SK-N-SH treated with all-trans-retinoic acid at 6 μM for 48 hours (cell line): ENCODE results near the gene CEP120.

ENCODE experiments used
- ATAC-seq: fragments of 200-7000 bp; cut with Tn5 transposase; 3 replicates; pipeline ENCODE4 v1.9.1; 2020; ENCODE audit warnings: mild to moderate bottlenecking, moderate library complexity
- ARNTL ChIP-seq: fragments of 450-650 bp; formaldehyde crosslinking; IDR thresholded peaks from 2 replicates; pipeline ENCODE4 v1.5.0; 2020; ENCODE audit warnings: low read depth, mild to moderate bottlenecking, moderate library complexity, borderline replicate concordance
- BACH2 ChIP-seq: fragments of 250-450 bp; sonication (Bioruptor Pico); IDR thresholded peaks from 2 replicates; pipeline ENCODE4 v1.9.0; 2021; ENCODE audit warnings: mild to moderate bottlenecking, borderline replicate concordance
- CSDC2 ChIP-seq: fragments of 250-450 bp; sonication (Bioruptor Pico); IDR thresholded peaks from 2 replicates; pipeline ENCODE4 v1.5.0; 2020; ENCODE audit warnings: mild to moderate bottlenecking, moderate library complexity
- CSRNP3 ChIP-seq: fragments of 250-450 bp; sonication (Bioruptor Pico); IDR thresholded peaks from 2 replicates; pipeline ENCODE4 v1.5.1; 2021; ENCODE audit warnings: mild to moderate bottlenecking, moderate library complexity
- ESRRG ChIP-seq: fragments of 250-450 bp; sonication (Bioruptor Pico); IDR thresholded peaks from 2 replicates; pipeline ENCODE4 v1.6.1; 2021; ENCODE audit warnings: mild to moderate bottlenecking
- GLIS3 ChIP-seq: fragments of 250-450 bp; sonication (Bioruptor Pico); IDR thresholded peaks from 2 replicates; pipeline ENCODE4 v1.5.0; 2020; ENCODE audit warnings: mild to moderate bottlenecking, moderate library complexity
- ISL1 ChIP-seq: fragments of 250-450 bp; sonication (Bioruptor Pico); IDR thresholded peaks from 2 replicates; pipeline ENCODE4 v2.1.2; 2022; ENCODE audit warnings: mild to moderate bottlenecking, moderate library complexity
- OSR1 ChIP-seq: fragments of 250-450 bp; sonication (Bioruptor Pico); IDR thresholded peaks from 2 replicates; pipeline ENCODE4 v1.8.0; 2022; ENCODE audit warnings: moderate library complexity, mild to moderate bottlenecking, inconsistent platforms
- PPARA ChIP-seq: fragments of 250-450 bp; sonication (Bioruptor Pico); IDR thresholded peaks from 2 replicates; pipeline ENCODE4 v1.5.0; 2020; ENCODE audit warnings: mild to moderate bottlenecking, borderline replicate concordance
- RARB ChIP-seq: fragments of 250-450 bp; sonication (Bioruptor Pico); IDR thresholded peaks from 2 replicates; pipeline ENCODE4 v1.8.0; 2021; ENCODE audit warnings: mild to moderate bottlenecking, moderate library complexity
- TOX ChIP-seq: fragments of 250-450 bp; sonication (Bioruptor Pico); IDR thresholded peaks from 2 replicates; pipeline ENCODE4 v1.8.0; 2021; ENCODE audit warnings: mild to moderate bottlenecking, moderate library complexity, borderline replicate concordance
- ZC3H10 ChIP-seq: fragments of 250-450 bp; sonication (Bioruptor Pico); IDR thresholded peaks from 2 replicates; pipeline ENCODE4 v1.5.1; 2021; ENCODE audit warnings: mild to moderate bottlenecking, moderate library complexity
- ZFP3 ChIP-seq: fragments of 250-450 bp; sonication (Bioruptor Pico); IDR thresholded peaks from 2 replicates; pipeline ENCODE4 v1.5.0; 2020; ENCODE audit warnings: mild to moderate bottlenecking, moderate library complexity
- ZFP30 ChIP-seq: fragments of 450-650 bp; formaldehyde crosslinking; IDR thresholded peaks from 2 replicates; pipeline ENCODE4 v1.5.0; 2022; ENCODE audit warnings: mild to moderate bottlenecking, moderate library complexity
- ZNF565 ChIP-seq: fragments of 450-650 bp; formaldehyde crosslinking; conservative IDR thresholded peaks from 2 replicates; pipeline ENCODE4 v1.5.0; 2020; ENCODE audit warnings: low read depth, mild to moderate bottlenecking, moderate library complexity
- ZNF70 ChIP-seq: fragments of 450-650 bp; formaldehyde crosslinking; IDR thresholded peaks from 2 replicates; pipeline ENCODE4 v1.5.0; 2020; ENCODE audit warnings: mild to moderate bottlenecking, moderate library complexity
- ZNF8 ChIP-seq: fragments of 450-650 bp; formaldehyde crosslinking; IDR thresholded peaks from 2 replicates; pipeline ENCODE4 v1.5.0; 2020; ENCODE audit warnings: mild to moderate bottlenecking, moderate library complexity
- TF ChIP-seq, protein P1 (sequence below): fragments of 250-450 bp; sonication (Bioruptor Pico); IDR thresholded peaks from 2 replicates; pipeline ENCODE4 v1.5.1; 2020; ENCODE audit warnings: low read depth, mild to moderate bottlenecking, moderate library complexity
- TF ChIP-seq, protein P2 (sequence below): fragments of 250-450 bp; sonication (Bioruptor Pico); IDR thresholded peaks from 2 replicates; pipeline ENCODE4 v1.5.0; 2020; ENCODE audit warnings: mild to moderate bottlenecking, moderate library complexity

Gene CEP120

GRCh38 chr5:123444016-123444415, 20.8 kb upstream of the CEP120 start:
- ATAC-seq = no peak
- TF ChIP-seq TOX (no peak), ZNF70 (CRISPR knock-in tag) (no peak), RARB (CRISPR knock-in tag) (no peak), ZFP30 (CRISPR knock-in tag) (no peak), ISL1 (CRISPR knock-in tag) (no peak), ZFP3 (CRISPR knock-in tag) (no peak), CSRNP3 (CRISPR knock-in tag) (no peak), BACH2 (no peak), ESRRG (CRISPR knock-in tag) (no peak)

- TF ChIP-seq ISL1 (CRISPR knock-in tag) (peak; percentile 26; the same call in 1 of the 2 replicates), BACH2 (no peak), CSDC2 (CRISPR knock-in tag) (no peak)
- ATAC-seq = no peak
These were observed 18.2 kb upstream of the CEP120 start for GRCh38 chr5:123441408-123441807.

- TF ChIP-seq BACH2 = no peak
- TF ChIP-seq, all 23 proteins: peak for 0
- ATAC-seq = no peak
These were observed 17.4 kb upstream of the CEP120 start for GRCh38 chr5:123440456-123441181.

- TF ChIP-seq BACH2 = no peak
- TF ChIP-seq, protein P1, sequence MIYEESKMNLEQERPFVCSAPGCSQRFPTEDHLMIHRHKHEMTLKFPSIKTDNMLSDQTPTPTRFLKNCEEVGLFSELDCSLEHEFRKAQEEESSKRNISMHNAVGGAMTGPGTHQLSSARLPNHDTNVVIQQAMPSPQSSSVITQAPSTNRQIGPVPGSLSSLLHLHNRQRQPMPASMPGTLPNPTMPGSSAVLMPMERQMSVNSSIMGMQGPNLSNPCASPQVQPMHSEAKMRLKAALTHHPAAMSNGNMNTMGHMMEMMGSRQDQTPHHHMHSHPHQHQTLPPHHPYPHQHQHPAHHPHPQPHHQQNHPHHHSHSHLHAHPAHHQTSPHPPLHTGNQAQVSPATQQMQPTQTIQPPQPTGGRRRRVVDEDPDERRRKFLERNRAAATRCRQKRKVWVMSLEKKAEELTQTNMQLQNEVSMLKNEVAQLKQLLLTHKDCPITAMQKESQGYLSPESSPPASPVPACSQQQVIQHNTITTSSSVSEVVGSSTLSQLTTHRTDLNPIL (CRISPR knock-in tag) = no peak
- TF ChIP-seq, protein P2, sequence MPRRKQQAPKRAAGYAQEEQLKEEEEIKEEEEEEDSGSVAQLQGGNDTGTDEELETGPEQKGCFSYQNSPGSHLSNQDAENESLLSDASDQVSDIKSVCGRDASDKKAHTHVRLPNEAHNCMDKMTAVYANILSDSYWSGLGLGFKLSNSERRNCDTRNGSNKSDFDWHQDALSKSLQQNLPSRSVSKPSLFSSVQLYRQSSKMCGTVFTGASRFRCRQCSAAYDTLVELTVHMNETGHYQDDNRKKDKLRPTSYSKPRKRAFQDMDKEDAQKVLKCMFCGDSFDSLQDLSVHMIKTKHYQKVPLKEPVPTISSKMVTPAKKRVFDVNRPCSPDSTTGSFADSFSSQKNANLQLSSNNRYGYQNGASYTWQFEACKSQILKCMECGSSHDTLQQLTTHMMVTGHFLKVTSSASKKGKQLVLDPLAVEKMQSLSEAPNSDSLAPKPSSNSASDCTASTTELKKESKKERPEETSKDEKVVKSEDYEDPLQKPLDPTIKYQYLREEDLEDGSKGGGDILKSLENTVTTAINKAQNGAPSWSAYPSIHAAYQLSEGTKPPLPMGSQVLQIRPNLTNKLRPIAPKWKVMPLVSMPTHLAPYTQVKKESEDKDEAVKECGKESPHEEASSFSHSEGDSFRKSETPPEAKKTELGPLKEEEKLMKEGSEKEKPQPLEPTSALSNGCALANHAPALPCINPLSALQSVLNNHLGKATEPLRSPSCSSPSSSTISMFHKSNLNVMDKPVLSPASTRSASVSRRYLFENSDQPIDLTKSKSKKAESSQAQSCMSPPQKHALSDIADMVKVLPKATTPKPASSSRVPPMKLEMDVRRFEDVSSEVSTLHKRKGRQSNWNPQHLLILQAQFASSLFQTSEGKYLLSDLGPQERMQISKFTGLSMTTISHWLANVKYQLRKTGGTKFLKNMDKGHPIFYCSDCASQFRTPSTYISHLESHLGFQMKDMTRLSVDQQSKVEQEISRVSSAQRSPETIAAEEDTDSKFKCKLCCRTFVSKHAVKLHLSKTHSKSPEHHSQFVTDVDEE (CRISPR knock-in tag) = no peak
- no peak for TF ChIP-seq ZNF565
- TF ChIP-seq CSRNP3 (CRISPR knock-in tag) = no peak
- TF ChIP-seq ISL1 (CRISPR knock-in tag) = no peak
- no peak for ATAC-seq
These were observed 16.5 kb upstream of the CEP120 start for GRCh38 chr5:123439709-123440108.

- TF ChIP-seq ISL1 (CRISPR knock-in tag) (no peak), PPARA (no peak)
- TF ChIP-seq, protein P1 (CRISPR knock-in tag) = no peak
- no peak for ATAC-seq
These were observed 15.7 kb upstream of the CEP120 start for GRCh38 chr5:123438902-123439301.

DNA sequence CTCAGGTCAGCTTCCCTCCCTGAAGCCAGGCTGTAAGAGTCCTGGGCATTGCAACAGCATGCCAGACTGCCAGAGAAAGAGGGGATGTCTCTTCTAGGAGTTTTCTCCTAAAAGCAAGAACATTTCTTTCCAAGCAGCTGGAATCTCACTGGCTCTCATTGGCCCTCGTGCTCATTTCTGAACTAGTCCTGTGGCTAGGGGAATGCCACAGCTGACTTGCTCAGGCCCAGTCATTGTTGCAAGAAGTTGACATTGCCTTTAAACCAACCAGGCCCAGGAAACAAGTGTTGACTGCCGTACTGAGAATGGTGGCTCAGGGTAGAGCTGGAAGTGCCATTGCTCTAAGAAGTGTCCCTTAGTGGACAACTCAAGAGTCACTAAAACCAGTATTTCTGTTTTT, 15.0 kb upstream of the CEP120 start:
- TF ChIP-seq, protein P2 (CRISPR knock-in tag) = no peak
- TF ChIP-seq ARNTL (CRISPR knock-in tag) = no peak
- TF ChIP-seq ZNF8 (CRISPR knock-in tag) = no peak
- TF ChIP-seq ZC3H10 (CRISPR knock-in tag) = no peak
- TF ChIP-seq PPARA = no peak
- TF ChIP-seq ZFP30 (CRISPR knock-in tag) = no peak
- TF ChIP-seq OSR1 = no peak
- no peak for TF ChIP-seq ZFP3 (CRISPR knock-in tag)
- TF ChIP-seq RARB (CRISPR knock-in tag) = no peak
- no peak for TF ChIP-seq GLIS3
- ATAC-seq = no peak
